Right atrium auricular region (tissue), 2 donors: Measurements from ENCODE around the gene NRXN3. TPM values are rescaled to one million over a fixed set of nuclear protein-coding genes. Genes with fewer than 3 reads are reported as not detected.

ENCODE experiments used
- DNase-seq: peaks from one replicate; pipeline ENCODE4 v3.0.0-alpha.2; 2019; ENCODE audit warnings: low spot score
- H3K27ac ChIP-seq, 2 donors: fragments of 200-600 bp; sonication (generic); 1 replicate in 1 of 2; 2 replicates in 1 of 2; pipeline ENCODE4 v1.5.1; 2016 to 2019
- H3K27me3 ChIP-seq, 2 donors: fragments of 200-600 bp; sonication (generic); one replicate each; pipeline versions ENCODE4 v1.5.1 to v1.6.0; 2017 to 2019
- H3K36me3 ChIP-seq: fragments of 200-600 bp; sonication (generic); one replicate; pipeline ENCODE4 v1.5.1; 2016
- H3K4me1 ChIP-seq, 2 donors: fragments of 200-600 bp; sonication (generic); one replicate each; pipeline versions ENCODE4 v1.5.1 to v1.6.0; 2017 to 2019
- H3K4me3 ChIP-seq, 2 donors: fragments of 200-600 bp; sonication (generic); 1 replicate in 1 of 2; 2 replicates in 1 of 2; pipeline ENCODE4 v1.5.1; 2017 to 2019; ENCODE audit warnings: mild to moderate bottlenecking in 1 of 2, moderate library complexity in 1 of 2
- H3K9me3 ChIP-seq, 2 donors: fragments of 200-600 bp; sonication (generic); one replicate each; pipeline ENCODE4 v1.5.1; 2019
- total RNA-seq, 2 donors: library from RNA; depleted of rRNA; stranded (reverse); fragments of >200 nt; gene quantifications; one replicate each; pipeline ENCODE4 v1.1.0, GENCODE V29; 2016
- TF ChIP-seq, protein P1 (sequence below), 2 donors: fragments of 200-600 bp; sonication (generic); IDR thresholded peaks; one replicate each; pipeline ENCODE4 v1.5.1; 2019; ENCODE audit warnings: antibody characterized with exemption in 2 of 2

NRXN3 gene
- total RNA-seq, 2 donors from 2014 or later = 2.0 to 2.3 TPM

GRCh38 chr14:79705126-79705894 lies 1535.1 kb downstream of the NRXN3 start:
- H3K27me3 ChIP-seq = no peaks in the 10 kb centered on the region
- H3K4me3 ChIP-seq = no peak overlapping the region
- DNase-seq = no peak
- no peak overlapping the region for H3K27ac ChIP-seq
- TF ChIP-seq, protein P1, sequence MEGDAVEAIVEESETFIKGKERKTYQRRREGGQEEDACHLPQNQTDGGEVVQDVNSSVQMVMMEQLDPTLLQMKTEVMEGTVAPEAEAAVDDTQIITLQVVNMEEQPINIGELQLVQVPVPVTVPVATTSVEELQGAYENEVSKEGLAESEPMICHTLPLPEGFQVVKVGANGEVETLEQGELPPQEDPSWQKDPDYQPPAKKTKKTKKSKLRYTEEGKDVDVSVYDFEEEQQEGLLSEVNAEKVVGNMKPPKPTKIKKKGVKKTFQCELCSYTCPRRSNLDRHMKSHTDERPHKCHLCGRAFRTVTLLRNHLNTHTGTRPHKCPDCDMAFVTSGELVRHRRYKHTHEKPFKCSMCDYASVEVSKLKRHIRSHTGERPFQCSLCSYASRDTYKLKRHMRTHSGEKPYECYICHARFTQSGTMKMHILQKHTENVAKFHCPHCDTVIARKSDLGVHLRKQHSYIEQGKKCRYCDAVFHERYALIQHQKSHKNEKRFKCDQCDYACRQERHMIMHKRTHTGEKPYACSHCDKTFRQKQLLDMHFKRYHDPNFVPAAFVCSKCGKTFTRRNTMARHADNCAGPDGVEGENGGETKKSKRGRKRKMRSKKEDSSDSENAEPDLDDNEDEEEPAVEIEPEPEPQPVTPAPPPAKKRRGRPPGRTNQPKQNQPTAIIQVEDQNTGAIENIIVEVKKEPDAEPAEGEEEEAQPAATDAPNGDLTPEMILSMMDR (IDR thresholded peaks at IDR 0.05) = no peak
- no peaks in the 10 kb centered on the region for H3K9me3 ChIP-seq
- no peaks in the 10 kb centered on the region for H3K36me3 ChIP-seq
- H3K4me1 ChIP-seq = no peaks in the 10 kb centered on the region

DNA sequence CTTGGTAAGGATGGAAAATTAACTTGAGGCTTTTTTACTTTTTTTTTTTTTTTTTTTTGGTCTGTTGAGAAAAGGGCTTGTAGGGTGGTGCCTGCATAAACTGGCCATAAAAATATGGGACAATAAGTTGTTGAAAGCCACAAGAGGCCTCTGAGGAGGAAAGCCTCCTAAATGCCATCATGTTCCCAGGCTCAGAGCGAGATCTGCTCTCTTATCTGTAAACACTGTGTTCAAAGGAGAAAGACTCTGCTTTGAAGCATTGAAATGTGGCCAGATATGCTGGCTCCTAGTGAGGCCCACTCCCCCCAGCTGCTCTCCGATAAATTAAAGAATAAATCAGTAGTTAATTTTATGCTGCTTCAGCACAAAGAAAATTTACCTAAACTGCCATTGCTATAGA lies 1536.2 kb downstream of the NRXN3 start:
- TF ChIP-seq, protein P1 (IDR thresholded peaks at IDR 0.05) = no peak
- DNase-seq = no peak
- Histone ChIP-seq H3K27ac (no peak overlapping the region), H3K4me3 (no peak overlapping the region), H3K27me3 (no peaks in the 10 kb centered on the region), H3K4me1 (no peaks in the 10 kb centered on the region), H3K9me3 (no peaks in the 10 kb centered on the region), H3K36me3 (no peaks in the 10 kb centered on the region)

- H3K4me3 ChIP-seq = no peak overlapping the region
- H3K9me3 ChIP-seq = no peaks in the 10 kb centered on the region
- H3K4me1 ChIP-seq = no peaks in the 10 kb centered on the region
- TF ChIP-seq, protein P1 (IDR thresholded peaks at IDR 0.05) = no peak
- H3K27me3 ChIP-seq = no peaks in the 10 kb centered on the region
- H3K36me3 ChIP-seq = no peaks in the 10 kb centered on the region
- DNase-seq = no peak
- H3K27ac ChIP-seq = no peak overlapping the region
Measured at GRCh38 chr14:79708426-79709388, 1538.5 kb downstream of the NRXN3 start.

- TF ChIP-seq, protein P1 (IDR thresholded peaks at IDR 0.05) = no peak
- Histone ChIP-seq H3K4me3 (no peak overlapping the region), H3K36me3 (no peaks in the 10 kb centered on the region), H3K27ac (no peak overlapping the region), H3K27me3 (no peaks in the 10 kb centered on the region), H3K9me3 (no peaks in the 10 kb centered on the region), H3K4me1 (no peaks in the 10 kb centered on the region)
- DNase-seq = no peak
Measured at GRCh38 chr14:79709573-79709972, 1539.4 kb downstream of the NRXN3 start.

DNA sequence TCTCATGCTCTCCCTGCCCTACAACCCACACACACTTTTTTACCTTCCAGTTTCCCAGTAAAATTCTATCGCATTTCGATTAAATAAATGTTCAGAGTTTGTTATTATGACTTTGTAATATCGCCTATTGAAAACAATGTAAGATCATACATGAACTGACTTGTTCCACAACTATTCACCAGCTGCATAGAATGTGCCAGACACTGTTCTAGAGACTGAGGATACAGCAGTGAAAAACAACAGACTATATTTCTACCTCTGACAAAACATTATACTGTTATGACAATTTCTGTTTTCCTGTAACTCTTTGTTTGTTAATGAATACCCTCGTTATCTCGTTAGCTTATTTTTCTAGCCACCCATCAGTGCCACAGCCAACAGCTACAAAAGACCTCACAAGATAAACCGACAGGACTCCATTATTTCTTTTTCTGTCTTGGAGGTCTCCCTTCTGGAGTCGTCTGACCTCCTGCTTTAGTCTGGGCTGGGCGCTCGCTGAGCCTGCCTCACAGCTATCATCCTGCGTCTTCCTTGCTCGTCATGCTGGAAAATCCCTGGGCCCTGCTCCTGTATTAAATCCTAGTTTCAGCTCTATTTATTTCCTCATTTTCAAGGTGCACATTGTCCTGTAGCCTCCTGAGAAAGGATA lies 1542.3 kb downstream of the NRXN3 start:
- Histone ChIP-seq H3K27ac (no peak overlapping the region), H3K4me1 (no peaks in the 10 kb centered on the region), H3K9me3 (no peaks in the 10 kb centered on the region), H3K4me3 (no peak overlapping the region), H3K27me3 (no peaks in the 10 kb centered on the region), H3K36me3 (no peaks in the 10 kb centered on the region)
- TF ChIP-seq, protein P1 (IDR thresholded peaks at IDR 0.05) = no peak
- no peak for DNase-seq
